Dermis lymphatic vessel endothelial cell (primary cell): ENCODE measurements around the gene CDC40. TPM values are rescaled to one million over a fixed set of nuclear protein-coding genes. Genes with fewer than 3 reads are reported as not detected.

Source experiments
- total RNA-seq: library from RNA; depleted of rRNA; stranded (reverse); fragments of >200 nt; gene quantifications from 2 replicates; pipeline ENCODE4 v1.2.1, GENCODE V29; 2014

Gene CDC40
- 15.5 and 19.6 TPM in 2 replicates for total RNA-seq

GRCh38 chr6:110180228-110181008 is at the start of gene CDC40:
Gene CDC40 (plus strand): TSS chr6:110180427. CDS start chr6:110180445, 18 bp downstream.

GRCh38 chr6:110179406-110180227 is 610 bp upstream of the CDC40 start, which contains the start of gene WASF1:
Gene WASF1 (minus strand): TSS chr6:110179670. CDS start chr6:110127601, 52,069 bp downstream.

Other genes with a start within 250 kb of the CDC40 start
- gene GPR6, start 202.1 kb upstream of the CDC40 start, total RNA-seq: not detected in 2 replicates
- gene WASF1, start 757 bp upstream of the CDC40 start, total RNA-seq: 10.8 and 11.2 TPM in 2 replicates
- gene METTL24, start 177.9 kb downstream of the CDC40 start, total RNA-seq: not detected in 2 replicates
- 3.6 and 4.3 TPM in 2 replicates for gene DDO, start 235.1 kb downstream of the CDC40 start, total RNA-seq